ENCODE data around the gene ARL2.
"Not testable (repeated sequence)": the region's sequence is repeated elsewhere in the genome, so short reads cannot be mapped to it uniquely, and the experiment has no call there.

The ARL2 gene

DNA sequence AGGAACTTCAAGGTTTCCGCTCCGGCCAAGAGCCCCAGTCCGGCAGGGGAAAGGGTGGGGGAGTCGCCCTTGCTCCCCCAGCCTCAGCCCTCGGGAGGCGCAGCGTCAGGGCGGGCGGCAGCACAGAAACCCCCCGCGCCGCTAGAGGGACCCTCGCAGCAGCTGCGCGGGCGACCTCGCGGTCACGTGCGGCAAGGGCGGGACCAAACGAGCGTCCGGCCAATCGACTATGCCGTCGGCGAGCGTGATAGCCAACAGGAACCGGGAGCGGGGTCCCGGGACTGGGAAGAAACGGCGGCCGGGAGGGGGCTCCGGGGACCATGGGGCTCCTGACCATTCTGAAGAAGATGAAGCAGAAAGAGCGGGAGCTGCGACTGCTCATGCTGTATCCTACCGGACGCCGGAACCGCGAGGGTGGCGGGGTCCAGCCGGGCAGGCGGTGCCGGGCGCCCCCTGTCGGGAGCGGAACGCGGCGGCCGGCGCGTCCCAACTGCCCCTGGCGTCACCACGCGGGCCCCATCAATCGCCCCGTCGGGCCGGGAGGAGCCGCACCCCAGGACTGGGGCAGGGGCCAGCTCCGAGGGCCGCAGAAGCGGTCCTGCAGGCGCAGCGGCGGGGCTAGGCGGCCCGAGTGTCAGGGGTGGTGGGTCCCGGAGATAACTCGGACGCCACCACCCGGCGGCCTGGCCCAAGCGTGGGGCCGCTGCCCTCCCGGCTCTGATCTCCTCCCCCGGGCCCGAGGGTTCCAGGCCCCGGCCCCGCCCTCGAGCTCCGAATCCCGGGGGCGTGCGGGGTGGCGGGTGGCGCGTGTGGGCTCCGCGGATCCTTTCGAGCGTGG is at the start of gene ARL2:
Gene ARL2 (plus strand): TSS at position 273 of the 838 bp plus-strand sequence. CDS start 48 bp downstream, at position 321.
- DNase-seq: peak; percentile 43 to 94 (median 86)

DNA sequence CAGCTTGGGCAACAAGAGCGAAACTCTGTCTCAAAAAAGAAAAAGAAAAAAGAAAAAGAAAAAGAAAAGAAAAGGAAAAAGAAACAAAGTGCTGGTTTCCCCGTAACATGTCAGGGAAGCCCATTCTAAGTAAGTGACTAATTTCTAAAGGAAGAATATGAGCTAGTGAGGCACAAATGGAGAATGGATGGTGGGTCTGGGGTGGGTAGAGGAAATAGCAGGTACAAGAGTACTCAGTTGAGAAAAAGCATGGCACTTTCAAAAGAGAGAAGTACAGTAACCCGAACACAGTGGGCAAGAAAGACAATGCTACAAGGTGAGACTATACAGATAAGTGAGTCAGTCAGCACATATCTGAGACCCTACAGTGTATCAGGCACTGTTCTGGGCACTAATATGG is 46.6 kb upstream of the ARL2 start:
- no peak for DNase-seq

GRCh38 chr11:64969209-64969608 is 44.8 kb upstream of the ARL2 start:
- DNase-seq: no peak

DNA sequence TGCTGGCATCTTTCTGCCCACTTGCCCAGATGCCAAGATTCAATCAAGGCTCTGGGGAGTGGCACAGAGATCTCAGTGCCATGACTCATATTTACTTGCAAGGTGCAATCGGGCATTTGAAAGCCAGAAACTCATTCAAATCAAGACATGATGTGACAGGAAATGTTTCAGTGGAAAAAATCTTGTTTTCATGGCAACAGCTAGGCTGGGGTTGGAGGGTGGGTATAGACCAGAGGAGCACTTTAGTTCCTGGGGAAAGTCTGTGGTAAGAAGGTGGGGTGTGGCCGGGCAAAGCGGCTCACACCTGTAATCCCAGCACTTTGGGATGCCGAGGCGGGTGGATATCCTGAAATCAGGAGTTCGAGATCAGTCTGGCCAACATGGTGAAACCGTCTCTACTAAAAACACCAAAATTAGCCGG is 43.2 kb upstream of the ARL2 start:
- no peak for DNase-seq

DNA sequence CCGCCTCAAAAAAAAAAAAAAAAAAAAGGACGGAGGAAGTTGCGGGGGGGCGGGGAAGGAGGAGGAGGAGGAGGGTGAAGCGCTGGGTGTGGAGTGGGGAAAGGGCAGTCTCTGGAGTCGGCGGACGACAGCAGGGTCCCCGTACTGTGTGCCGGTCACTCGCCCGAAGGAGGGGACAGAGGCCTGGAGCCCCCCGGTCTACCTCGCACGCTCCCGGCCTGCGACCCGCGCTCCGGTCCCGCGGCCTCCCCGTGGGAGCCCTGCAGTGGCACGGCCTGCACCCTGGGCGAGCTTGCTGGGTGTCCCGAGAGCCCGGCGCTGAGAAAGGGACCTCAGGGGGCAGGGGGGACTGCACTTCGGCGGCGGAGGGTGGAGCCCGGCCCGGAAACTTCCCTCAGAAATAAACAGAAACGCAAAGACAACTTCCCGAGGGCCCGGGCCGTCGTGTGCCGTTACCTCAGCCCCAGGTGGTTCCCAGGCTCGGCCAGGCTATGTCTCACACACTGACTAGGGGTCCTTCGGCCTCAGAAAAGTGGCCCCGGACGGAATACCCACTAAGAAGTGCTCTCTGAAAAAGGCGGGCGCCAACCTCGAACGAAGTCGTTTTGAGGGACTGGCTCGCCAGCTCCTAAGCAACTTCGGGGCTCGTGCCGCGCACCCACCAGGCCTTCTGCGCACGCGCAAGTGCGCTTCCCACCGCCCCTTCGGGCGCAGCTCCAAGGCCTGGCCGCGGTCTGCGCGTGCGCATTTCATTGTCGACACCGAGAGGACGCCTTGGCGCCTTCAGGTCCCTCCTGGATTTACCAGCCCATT is 42.3 kb upstream of the ARL2 start, which contains the start of gene MAJIN:
Gene MAJIN (minus strand): TSS at position 688 of the 813 bp plus-strand sequence. CDS start 12,703 bp downstream, outside the sequence.
- peak in 44 of 56 donors; percentile 6 to 75 (median 38) for DNase-seq

- DNase-seq: no peak
Measured at GRCh38 chr11:64974124-64974523, 39.8 kb upstream of the ARL2 start.

DNA sequence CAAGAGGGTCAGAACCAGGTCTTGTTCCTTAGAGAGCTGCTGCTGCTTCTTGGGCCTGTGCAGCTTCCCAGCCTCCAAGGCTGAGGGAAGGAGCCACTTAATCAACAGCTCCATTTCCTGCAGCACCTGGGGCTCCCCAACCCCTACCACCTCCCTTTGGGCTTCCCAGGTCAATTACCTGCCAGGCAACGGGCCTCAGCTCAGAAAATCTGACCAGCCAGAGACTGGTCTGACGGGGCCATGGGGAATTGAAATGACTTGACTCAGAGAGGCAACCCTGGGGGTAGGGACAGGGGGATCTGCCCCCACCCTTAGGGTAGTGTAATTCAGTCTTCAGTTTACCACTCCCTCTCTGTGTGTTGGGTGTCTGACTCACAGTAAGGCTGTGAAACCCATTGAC is 37.3 kb upstream of the ARL2 start:
- DNase-seq: no peak

DNA sequence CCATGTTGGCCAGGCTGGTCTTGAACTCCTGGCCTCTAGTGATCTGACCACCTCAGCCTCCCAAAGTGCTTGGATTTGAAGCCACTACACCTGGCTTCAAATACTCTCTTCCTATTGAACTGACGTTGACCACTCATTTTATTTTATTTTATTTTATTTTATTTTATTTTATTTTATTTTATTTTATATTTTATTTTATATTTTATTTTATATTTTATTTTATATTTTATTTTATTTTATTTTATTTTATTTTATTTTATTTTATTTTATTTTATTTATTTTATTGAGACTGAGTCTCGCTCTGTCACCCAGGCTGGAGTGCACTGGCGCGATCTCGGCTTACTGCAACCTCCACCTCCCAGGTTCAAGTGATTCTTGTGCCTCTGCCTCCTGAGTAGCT is 30.6 kb upstream of the ARL2 start:
- DNase-seq: not testable (repeated sequence)

DNA sequence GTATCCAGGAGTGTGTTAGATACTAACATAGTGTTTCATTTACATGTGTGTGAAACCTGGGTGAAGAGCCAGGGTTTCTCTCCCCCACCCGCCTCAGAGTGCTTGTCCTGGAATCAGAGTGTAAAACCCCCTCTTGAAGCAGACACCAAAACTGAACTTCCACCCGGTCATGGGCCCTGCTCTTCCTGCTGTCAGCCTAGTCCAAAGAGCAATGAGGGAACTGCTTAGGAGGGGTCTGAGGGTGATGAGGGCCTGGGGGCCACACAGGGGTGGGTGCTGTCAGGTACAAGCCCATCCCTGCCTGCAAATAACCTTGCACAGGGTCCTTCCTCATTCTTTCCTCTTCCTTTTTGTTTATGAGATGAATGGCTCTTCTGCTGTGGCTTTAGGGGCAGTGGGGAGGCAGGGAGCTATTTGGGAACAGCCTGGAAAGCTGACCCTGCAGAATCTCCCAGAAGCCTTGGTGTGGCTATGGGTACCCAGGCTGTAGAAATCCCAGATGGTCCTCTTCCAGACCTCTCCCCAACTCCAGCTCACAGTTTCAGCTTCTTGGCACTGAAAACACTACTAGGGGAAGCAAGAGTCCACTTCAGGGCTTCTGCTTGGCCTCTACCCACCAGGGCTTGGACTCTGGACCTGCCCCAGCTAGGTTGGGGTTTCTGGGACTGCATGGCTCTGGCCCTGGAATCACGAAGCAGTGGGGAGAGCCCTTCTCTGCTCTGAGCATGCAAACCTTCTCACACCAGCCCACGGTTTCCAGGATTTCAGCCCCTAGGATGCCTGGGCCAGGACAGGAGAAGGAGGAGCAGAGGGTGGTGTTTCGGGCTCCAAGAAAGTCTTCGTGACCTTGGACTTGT is 25.7 kb upstream of the ARL2 start:
- DNase-seq: no peak

GRCh38 chr11:64989416-64989815 is 24.5 kb upstream of the ARL2 start:
- DNase-seq: no peak

DNA sequence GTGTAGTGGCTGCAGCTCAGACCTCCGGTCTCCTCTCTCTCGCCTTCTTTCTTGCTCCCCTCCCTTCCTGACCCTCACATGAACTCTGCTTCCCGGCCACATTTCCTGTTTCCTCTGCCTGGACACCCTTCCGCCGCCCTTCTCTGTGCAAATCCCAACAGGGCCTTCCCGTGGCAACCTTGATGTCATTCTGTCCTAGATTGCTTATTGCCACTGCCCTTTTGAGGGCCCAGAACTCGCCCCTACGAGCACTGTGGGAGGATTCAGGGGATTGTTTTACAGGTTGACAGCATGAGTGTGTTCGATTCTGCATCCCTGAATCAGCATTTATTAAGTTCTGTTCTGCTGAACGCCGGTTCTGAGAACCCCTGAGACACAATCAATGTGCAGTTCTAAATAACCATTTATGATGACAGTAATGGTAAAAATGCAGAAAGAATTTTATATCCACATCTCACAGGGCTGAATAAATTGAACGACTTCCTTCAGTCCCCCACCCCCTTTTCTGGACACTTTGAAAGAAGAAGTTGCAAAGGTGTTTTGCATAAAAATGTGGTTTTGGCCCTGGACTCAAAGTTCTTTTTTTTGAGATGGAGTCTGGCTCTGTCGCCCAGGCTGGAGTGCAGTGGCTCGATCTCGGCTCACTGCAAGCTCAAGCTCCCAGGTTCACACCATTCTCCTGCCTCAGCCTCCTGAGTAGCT is 23.6 kb upstream of the ARL2 start:
- no peak for DNase-seq

GRCh38 chr11:64994318-64994717 is 19.6 kb upstream of the ARL2 start:
- DNase-seq: no peak

DNA sequence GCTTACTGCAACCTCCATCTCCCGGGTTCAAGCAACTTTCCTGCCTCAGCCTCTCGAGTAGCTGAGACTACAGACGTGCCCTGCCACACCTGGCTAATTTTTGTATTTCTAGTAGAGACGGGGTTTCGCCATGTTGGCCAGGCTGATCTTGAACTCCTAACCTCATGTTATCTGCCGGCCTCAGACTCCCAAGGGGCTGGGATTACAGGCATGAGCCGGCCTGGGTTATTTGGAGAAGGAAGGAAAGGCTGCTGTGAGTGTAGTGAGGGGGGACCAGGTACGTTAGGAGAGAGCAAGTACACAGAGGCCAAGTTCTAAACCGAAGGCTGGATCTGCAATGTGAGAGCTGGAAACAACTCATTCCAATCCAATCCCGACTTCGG is 17.6 kb upstream of the ARL2 start:
- no peak for DNase-seq

- peak in 51 of 56 donors; percentile 3 to 75 (median 38) for DNase-seq
Measured at GRCh38 chr11:64996710-64997380, 17.1 kb upstream of the ARL2 start, which contains the start of gene BATF2. TSS of gene BATF2 (minus strand) at chr11:64996971. CDS start at chr11:64996914, 57 bp downstream.

GRCh38 chr11:64998141-64998540 is 15.8 kb upstream of the ARL2 start:
- no peak for DNase-seq

GRCh38 chr11:64998690-64999431 is 15.1 kb upstream of the ARL2 start:
- no peak for DNase-seq

DNA sequence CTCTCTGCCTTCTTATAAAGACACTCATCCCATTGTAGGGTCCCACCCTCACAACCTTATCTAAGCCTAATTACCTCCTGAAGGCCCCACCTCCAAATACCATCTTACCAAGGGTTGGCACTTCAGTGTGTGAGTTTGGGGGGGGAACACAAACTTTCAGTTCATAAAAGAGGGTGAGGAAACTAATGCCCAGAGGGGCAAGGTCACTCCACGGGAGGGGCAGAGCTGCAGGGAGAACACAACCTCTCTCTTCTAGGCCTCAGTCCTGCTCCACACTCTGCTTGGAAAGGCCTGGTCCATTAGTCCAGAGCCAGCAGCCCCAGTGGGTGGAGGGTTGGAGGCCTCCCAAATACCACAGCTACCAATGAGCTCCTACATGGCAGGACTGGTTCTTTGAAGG is 14.5 kb upstream of the ARL2 start:
- DNase-seq: no peak

- no peak for DNase-seq
Measured at GRCh38 chr11:65002706-65003105, 11.3 kb upstream of the ARL2 start.

DNA sequence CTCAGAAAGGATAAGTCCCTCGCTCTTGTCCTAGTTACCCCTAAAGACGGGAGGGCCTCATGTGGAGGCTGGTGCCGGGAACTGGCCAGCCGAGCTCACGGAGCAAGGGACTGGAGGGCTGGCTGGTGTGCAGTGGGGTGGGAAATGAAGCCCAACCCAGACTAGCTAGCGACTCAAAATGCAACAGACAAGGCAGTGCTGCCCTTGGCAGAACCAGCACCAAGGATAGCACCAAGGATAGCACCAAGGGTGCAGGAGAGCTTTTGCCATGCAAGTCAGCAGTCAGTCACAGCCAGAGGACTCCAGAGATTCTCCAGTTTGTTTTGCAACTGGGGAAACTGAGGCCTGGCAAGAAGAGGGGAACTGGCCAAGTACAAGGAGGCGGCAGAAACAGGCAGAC is 10.7 kb upstream of the ARL2 start:
- no peak for DNase-seq

All from amygdala (tissue), 56 donors.